Neutrophil (primary cell): ENCODE results near the gene PCDHB8.
"Not testable (repeated sequence)": the region's sequence is repeated elsewhere in the genome, so short reads cannot be mapped to it uniquely, and the experiment has no call there.

ENCODE experiments used
- H3K27ac ChIP-seq: fragments of 200-600 bp; sonication (generic); 2 replicates; pipeline ENCODE4 v1.5.1; 2016; ENCODE audit warnings: mild to moderate bottlenecking, moderate library complexity
- H3K27me3 ChIP-seq: fragments of 200-600 bp; sonication (generic); 2 replicates; pipeline ENCODE4 v1.6.0; 2016; ENCODE audit warnings: mild to moderate bottlenecking
- H3K36me3 ChIP-seq: fragments of 200-600 bp; sonication (generic); 2 replicates; pipeline ENCODE4 v1.5.1; 2017
- H3K4me1 ChIP-seq, 2 experiments: fragments of 200-600 bp in 1 of 2; sonication (generic) in 1 of 2; 1 replicate in 1 of 2; 2 replicates in 1 of 2; pipeline versions ENCODE4 v1.5.1 to v1.6.1; 2013 to 2016; ENCODE audit warnings: low read depth in 1 of 2, low read length in 1 of 2, mild to moderate bottlenecking in 1 of 2, moderate library complexity in 1 of 2; ENCODE audit not compliant: control insufficient read depth in 1 of 2, insufficient read depth in 1 of 2
- H3K4me3 ChIP-seq, 2 experiments: fragments of 200-600 bp in 1 of 2; sonication (generic) in 1 of 2; 1 replicate in 1 of 2; 2 replicates in 1 of 2; pipeline ENCODE4 v1.5.1; 2013 to 2016; ENCODE audit warnings: low read depth in 1 of 2, low read length in 1 of 2, mild to moderate bottlenecking in 1 of 2, moderate library complexity in 1 of 2
- H3K9me3 ChIP-seq: fragments of 200-600 bp; sonication (generic); 2 replicates; pipeline ENCODE4 v1.5.1; 2016
- CTCF ChIP-seq: fragments of 200-600 bp; sonication (generic); IDR thresholded peaks from 2 replicates; pipeline ENCODE4 v1.5.1; 2016; ENCODE audit warnings: antibody characterized with exemption

Gene PCDHB8

GRCh38 chr5:141177577-141178191 lies at the start of gene PCDHB8:
PCDHB8 (plus strand) TSS chr5:141177790; CDS start chr5:141178035, 245 bp downstream.
- not testable (repeated sequence) for H3K4me1 ChIP-seq, H3K36me3 ChIP-seq, H3K4me3 ChIP-seq, H3K27ac ChIP-seq
- H3K9me3 ChIP-seq = peaks cover 33% of the 10 kb centered on the region
- peaks cover 59% of the 10 kb centered on the region for H3K27me3 ChIP-seq

- Histone ChIP-seq H3K27me3 (peaks cover 12% of the 10 kb centered on the region), H3K4me3 (no peak within 1 kb of the TSS), H3K9me3 (peaks cover 10% of the 10 kb centered on the region), H3K36me3 (no peaks in the 10 kb centered on the region), H3K4me1 (no peaks in the 10 kb centered on the region), H3K27ac (no peak within 1 kb of the TSS)
- no peak for TF ChIP-seq CTCF
These were observed 42.4 kb upstream of the PCDHB8 start, which contains the start of gene PCDHB5 for GRCh38 chr5:141135030-141135717. PCDHB5 (plus strand) TSS chr5:141135206; CDS start chr5:141135435, 229 bp downstream.

- Histone ChIP-seq H3K27me3 (peaks cover 12% of the 10 kb centered on the region), H3K36me3 (no peaks in the 10 kb centered on the region), H3K27ac (no peak overlapping the region), H3K9me3 (peaks cover 10% of the 10 kb centered on the region), H3K4me3 (no peak overlapping the region), H3K4me1 (no peaks in the 10 kb centered on the region)
- TF ChIP-seq CTCF = no peak
These were observed 41.8 kb upstream of the PCDHB8 start for GRCh38 chr5:141135718-141136266.

GRCh38 chr5:141137346-141137745 lies 40.2 kb upstream of the PCDHB8 start:
- H3K9me3 ChIP-seq, H3K4me1 ChIP-seq, H3K36me3 ChIP-seq, H3K4me3 ChIP-seq, H3K27ac ChIP-seq: not testable (repeated sequence)
- H3K27me3 ChIP-seq = peaks cover 12% of the 10 kb centered on the region

- H3K36me3 ChIP-seq = no peaks in the 10 kb centered on the region
- H3K27me3 ChIP-seq = peaks cover 22% of the 10 kb centered on the region
- TF ChIP-seq CTCF = no peak
- H3K4me3 ChIP-seq = no peak within 1 kb of the TSS
- no peak within 1 kb of the TSS for H3K27ac ChIP-seq
- no peaks in the 10 kb centered on the region for H3K4me1 ChIP-seq
- no peaks in the 10 kb centered on the region for H3K9me3 ChIP-seq
These were observed 27.8 kb upstream of the PCDHB8 start, which contains the start of gene PCDHB6 for GRCh38 chr5:141149812-141150211. PCDHB6 (plus strand) TSS chr5:141150057; CDS start chr5:141150258, 201 bp downstream.

- no peak overlapping the region for H3K4me3 ChIP-seq
- no peaks in the 10 kb centered on the region for H3K9me3 ChIP-seq
- H3K27me3 ChIP-seq = peaks cover 22% of the 10 kb centered on the region
- H3K4me1 ChIP-seq = no peaks in the 10 kb centered on the region
- no peaks in the 10 kb centered on the region for H3K36me3 ChIP-seq
- TF ChIP-seq CTCF = no peak
- H3K27ac ChIP-seq = no peak overlapping the region
These were observed 27.2 kb upstream of the PCDHB8 start for GRCh38 chr5:141150224-141150992.
